ENCODE measurements around the gene TMEM74B. TPM values are rescaled to one million over a fixed set of nuclear protein-coding genes. Genes with fewer than 3 reads are reported as not detected.

TMEM74B gene
- total RNA-seq, 2 experiments from 2014 or later: 0.10 TPM; not detected in 1

GRCh38 chr20:1212607-1213396 is 28.0 kb upstream of the TMEM74B start:
- CTCF ChIA-PET: interaction anchor here (0.6 to 1.9 kb wide), 9 partner anchors 12 to 385 kb away, joined by 3 to 10 read pairs (median 3); partner anchors contain the start of gene NSFL1C
- POLR2A ChIA-PET: no interaction called here
- Mint-ChIP-seq H3K27ac (no peak overlapping the region), H3K27me3 (peaks cover 23% of the 10 kb centered on the region), H3K9me3 (no peaks in the 10 kb centered on the region), H3K4me3 (no peak overlapping the region), H3K36me3 (ENCODE audit: low read depth) (no peaks in the 10 kb centered on the region), H3K4me1 (peaks cover 34% of the 10 kb centered on the region)
- DNase-seq: peak; percentile 82

- no peak for DNase-seq
- ChIA-PET CTCF (interaction anchor here (1.0 to 1.9 kb wide), 3 partner anchors 15 to 255 kb away, joined by 3 to 10 read pairs (median 3); partner anchors contain the start of gene NSFL1C), POLR2A (no interaction called here)
- H3K4me3 Mint-ChIP-seq: no peak overlapping the region
- H3K27ac Mint-ChIP-seq: no peak overlapping the region
- H3K4me1 Mint-ChIP-seq: peaks cover 32% of the 10 kb centered on the region
- no peaks in the 10 kb centered on the region for H3K9me3 Mint-ChIP-seq
- no peaks in the 10 kb centered on the region for H3K36me3 Mint-ChIP-seq (ENCODE audit: low read depth)
- H3K27me3 Mint-ChIP-seq: peaks cover 22% of the 10 kb centered on the region
Observed at GRCh38 chr20:1212023-1212422, 27.2 kb upstream of the TMEM74B start.

- ChIA-PET CTCF (interaction anchor here (0.5 to 1.4 kb wide), 3 partner anchors 19 to 377 kb away, joined by 3 read pairs; no protein-coding TSS in a partner anchor), POLR2A (interaction anchor here (0.6 kb wide), 1 partner anchor 559 kb away, joined by 7 read pairs; no protein-coding TSS in a partner anchor)
- peaks cover 22% of the 10 kb centered on the region for H3K27me3 Mint-ChIP-seq
- no peaks in the 10 kb centered on the region for H3K36me3 Mint-ChIP-seq (ENCODE audit: low read depth)
- no peak for DNase-seq
- no peak overlapping the region for H3K4me3 Mint-ChIP-seq
- peaks cover 18% of the 10 kb centered on the region for H3K4me1 Mint-ChIP-seq
- no peak overlapping the region for H3K27ac Mint-ChIP-seq
- no peaks in the 10 kb centered on the region for H3K9me3 Mint-ChIP-seq
Observed at GRCh38 chr20:1210501-1210900, 25.7 kb upstream of the TMEM74B start.

- CTCF ChIA-PET: interaction anchor here (0.5 to 1.6 kb wide), 4 partner anchors 7 to 236 kb away, joined by 3 to 4 read pairs (median 4); no protein-coding TSS in a partner anchor
- DNase-seq: no peak
- Mint-ChIP-seq H3K4me1 (peaks cover 10% of the 10 kb centered on the region), H3K4me3 (no peak overlapping the region), H3K27me3 (peaks cover 22% of the 10 kb centered on the region), H3K27ac (no peak overlapping the region), H3K36me3 (ENCODE audit: low read depth) (no peaks in the 10 kb centered on the region), H3K9me3 (no peaks in the 10 kb centered on the region)
- POLR2A ChIA-PET: no interaction called here
Observed at GRCh38 chr20:1209447-1210387, 24.9 kb upstream of the TMEM74B start.

GRCh38 chr20:1207293-1207878 is 22.6 kb upstream of the TMEM74B start:
- DNase-seq: no peak
- ChIA-PET CTCF (no interaction called here), POLR2A (no interaction called here)
- H3K27ac Mint-ChIP-seq: no peak overlapping the region
- H3K36me3 Mint-ChIP-seq (ENCODE audit: low read depth): no peaks in the 10 kb centered on the region
- H3K4me1 Mint-ChIP-seq: peaks cover under 1% of the 10 kb centered on the region
- H3K27me3 Mint-ChIP-seq: peaks cover 22% of the 10 kb centered on the region
- H3K4me3 Mint-ChIP-seq: no peak overlapping the region
- no peaks in the 10 kb centered on the region for H3K9me3 Mint-ChIP-seq

- DNase-seq: no peak
- no peak overlapping the region for H3K27ac Mint-ChIP-seq
- CTCF ChIA-PET: interaction anchor here (1.5 kb wide), 1 partner anchor 98 kb away, joined by 4 read pairs; no protein-coding TSS in a partner anchor
- no peak overlapping the region for H3K4me3 Mint-ChIP-seq
- POLR2A ChIA-PET: no interaction called here
- peaks cover 21% of the 10 kb centered on the region for H3K27me3 Mint-ChIP-seq
- H3K4me1 Mint-ChIP-seq: no peaks in the 10 kb centered on the region
- no peaks in the 10 kb centered on the region for H3K36me3 Mint-ChIP-seq (ENCODE audit: low read depth)
- no peaks in the 10 kb centered on the region for H3K9me3 Mint-ChIP-seq
Observed at GRCh38 chr20:1206366-1207148, 21.8 kb upstream of the TMEM74B start.

- CTCF ChIA-PET: interaction anchor here (0.8 to 1.5 kb wide), 2 partner anchors 12 to 97 kb away, joined by 3 to 4 read pairs; no protein-coding TSS in a partner anchor
Observed at GRCh38 chr20:1205802-1206201, 21.0 kb upstream of the TMEM74B start.

GRCh38 chr20:1204576-1204975 is 19.8 kb upstream of the TMEM74B start:
- Mint-ChIP-seq H3K27me3 (peaks cover 16% of the 10 kb centered on the region), H3K4me1 (peaks cover 8% of the 10 kb centered on the region), H3K9me3 (no peaks in the 10 kb centered on the region), H3K36me3 (ENCODE audit: low read depth) (no peaks in the 10 kb centered on the region), H3K4me3 (no peak overlapping the region), H3K27ac (no peak overlapping the region)
- ChIA-PET CTCF (no interaction called here), POLR2A (no interaction called here)
- no peak for DNase-seq

More at GRCh38 chr20:1205802-1206201, 21.0 kb upstream of the TMEM74B start:
- H3K9me3 Mint-ChIP-seq: no peaks in the 10 kb centered on the region
- no peak overlapping the region for H3K4me3 Mint-ChIP-seq
- H3K27me3 Mint-ChIP-seq: peaks cover 19% of the 10 kb centered on the region
- no peaks in the 10 kb centered on the region for H3K36me3 Mint-ChIP-seq (ENCODE audit: low read depth)
- no peak overlapping the region for H3K27ac Mint-ChIP-seq
- POLR2A ChIA-PET: no interaction called here
- no peaks in the 10 kb centered on the region for H3K4me1 Mint-ChIP-seq
- no peak for DNase-seq

GRCh38 chr20:1204113-1204512 is 19.3 kb upstream of the TMEM74B start:
- POLR2A ChIA-PET: no interaction called here
- no peak overlapping the region for H3K4me3 Mint-ChIP-seq
- no peaks in the 10 kb centered on the region for H3K9me3 Mint-ChIP-seq
- H3K4me1 Mint-ChIP-seq: peaks cover 8% of the 10 kb centered on the region
- no peak overlapping the region for H3K27ac Mint-ChIP-seq
- no peaks in the 10 kb centered on the region for H3K36me3 Mint-ChIP-seq (ENCODE audit: low read depth)
- no peak for DNase-seq
- CTCF ChIA-PET: no interaction called here
- H3K27me3 Mint-ChIP-seq: peaks cover 12% of the 10 kb centered on the region

GRCh38 chr20:1203630-1204029 is 18.8 kb upstream of the TMEM74B start:
- peaks cover 8% of the 10 kb centered on the region for H3K4me1 Mint-ChIP-seq
- H3K27ac Mint-ChIP-seq: no peak overlapping the region
- H3K4me3 Mint-ChIP-seq: no peak overlapping the region
- CTCF ChIA-PET: no interaction called here
- no peaks in the 10 kb centered on the region for H3K9me3 Mint-ChIP-seq
- H3K27me3 Mint-ChIP-seq: peaks cover 7% of the 10 kb centered on the region
- no peak for DNase-seq
- H3K36me3 Mint-ChIP-seq (ENCODE audit: low read depth): no peaks in the 10 kb centered on the region
- POLR2A ChIA-PET: no interaction called here

- DNase-seq: no peak
- Mint-ChIP-seq H3K27me3 (peaks cover 1% of the 10 kb centered on the region), H3K4me3 (no peak within 1 kb of the TSS), H3K9me3 (no peaks in the 10 kb centered on the region), H3K4me1 (peaks cover 8% of the 10 kb centered on the region), H3K27ac (no peak within 1 kb of the TSS), H3K36me3 (ENCODE audit: low read depth) (no peaks in the 10 kb centered on the region)
- ChIA-PET CTCF (no interaction called here), POLR2A (no interaction called here)
Observed at GRCh38 chr20:1202762-1203504, 18.2 kb upstream of the TMEM74B start, which contains the start of gene C20orf202. TSS of gene C20orf202 (plus strand) at chr20:1203454. CDS start at chr20:1203586, 132 bp downstream.

Measured in activated CD4-positive, alpha-beta T cell treated with anti-CD3 and anti-CD28 coated beads, Interleukin-2, amount 10 ng/mL, durations not matched to agents 7 days and 5 days (primary cell).